HL-60/S4 (cell line): ENCODE data around the gene CNTN5.

ENCODE experiments used
- in situ Hi-C: fragments of 300-500 bp; cut with MboI; formaldehyde crosslinking; loops from 2 replicates; pipeline ENCODE4 v1.14.3; 2022; ENCODE audit warnings: low sequenced_read_pairs

CNTN5 gene

DNA sequence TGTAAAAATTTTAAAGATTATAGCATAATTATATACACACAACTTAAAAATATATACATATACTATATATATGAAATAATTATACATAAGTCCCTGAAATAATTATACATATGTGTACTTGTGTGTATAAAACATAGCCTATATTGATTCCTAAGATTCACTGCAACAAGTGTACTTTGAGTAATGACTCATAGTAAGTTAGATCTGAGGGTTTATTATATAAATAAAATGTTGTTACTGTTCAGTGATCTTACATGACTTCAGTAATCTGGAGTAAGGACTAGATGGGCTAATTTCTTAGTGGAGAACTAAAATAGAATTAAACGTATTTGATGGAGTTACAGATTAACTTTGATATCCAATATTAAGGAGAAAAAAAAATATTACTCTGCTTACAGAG, 350.5 kb downstream of the CNTN5 start:
- in situ Hi-C loops: no loop called here

- in situ Hi-C loops: no loop called here
Measured at GRCh38 chr11:99376463-99376862, 355.7 kb downstream of the CNTN5 start.

DNA sequence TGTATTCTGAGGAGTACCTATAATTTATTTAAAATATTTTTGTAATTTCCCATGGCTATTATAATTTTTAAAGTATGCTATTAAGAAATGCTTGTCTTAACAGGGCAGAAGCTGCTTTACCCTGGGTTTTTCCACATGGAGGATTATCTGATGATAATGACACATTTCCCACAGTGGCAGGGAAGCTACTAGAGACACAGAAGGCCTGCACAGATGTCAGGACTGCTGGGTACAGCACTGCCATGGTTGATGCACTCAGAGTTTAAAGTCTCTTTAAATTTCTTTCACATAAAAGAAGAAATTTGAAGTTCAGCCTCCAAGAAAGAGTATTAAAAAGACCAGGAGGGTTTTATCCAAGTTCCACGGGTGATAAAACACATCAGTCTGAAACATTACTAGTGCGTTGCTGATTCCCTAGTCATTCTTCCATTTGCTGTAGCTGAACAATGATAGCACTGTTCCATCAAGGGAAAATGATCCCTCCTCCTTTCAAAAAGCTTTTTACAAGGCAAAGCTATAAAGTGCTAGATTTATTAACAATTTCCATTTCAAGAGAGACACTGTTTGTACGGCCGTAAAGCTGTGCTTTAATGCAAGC, 363.0 kb downstream of the CNTN5 start:
- in situ Hi-C loops: no loop called here

GRCh38 chr11:99391245-99391644, 370.5 kb downstream of the CNTN5 start:
- in situ Hi-C loops: no loop called here

GRCh38 chr11:99406345-99406744, 385.6 kb downstream of the CNTN5 start:
- in situ Hi-C loops: no loop called here

GRCh38 chr11:99410636-99411035, 389.9 kb downstream of the CNTN5 start:
- in situ Hi-C loops: no loop called here

DNA sequence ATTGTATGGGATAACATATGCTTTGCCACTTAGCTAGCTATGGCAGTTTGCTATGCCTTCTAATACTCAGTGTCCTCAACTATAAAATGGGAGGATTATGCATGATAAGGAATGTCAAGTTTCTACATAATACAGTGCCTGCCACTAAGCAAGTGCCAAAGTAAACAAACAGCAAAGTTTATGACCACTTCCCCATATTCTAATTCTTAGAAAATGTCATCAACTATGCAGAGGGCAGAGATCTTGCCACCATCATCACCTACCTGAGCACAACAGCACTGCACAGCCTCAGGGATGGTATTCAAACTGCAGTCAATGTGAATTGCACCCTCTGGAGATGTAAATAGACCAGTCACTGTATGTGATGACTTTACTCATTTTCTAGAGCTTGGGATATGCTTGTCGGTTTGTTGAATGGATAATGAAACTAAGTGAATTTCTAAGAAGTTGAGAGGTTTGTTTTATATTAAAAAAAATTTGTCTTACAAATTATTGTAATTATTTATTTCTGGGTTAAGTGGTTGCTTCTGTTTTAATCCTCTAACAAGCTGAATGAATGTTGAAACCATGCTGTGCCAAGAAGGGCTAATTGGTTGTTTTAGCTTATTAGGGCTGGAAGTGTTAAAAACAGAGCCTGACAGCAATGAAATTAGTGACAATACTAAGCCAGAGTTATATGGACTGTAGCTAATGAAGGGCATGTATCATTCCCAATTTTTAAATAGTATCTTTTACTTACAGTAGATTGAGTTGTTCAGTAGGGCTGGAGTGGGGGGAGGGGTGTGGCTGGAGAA, 398.4 kb downstream of the CNTN5 start:
- in situ Hi-C loops: no loop called here

DNA sequence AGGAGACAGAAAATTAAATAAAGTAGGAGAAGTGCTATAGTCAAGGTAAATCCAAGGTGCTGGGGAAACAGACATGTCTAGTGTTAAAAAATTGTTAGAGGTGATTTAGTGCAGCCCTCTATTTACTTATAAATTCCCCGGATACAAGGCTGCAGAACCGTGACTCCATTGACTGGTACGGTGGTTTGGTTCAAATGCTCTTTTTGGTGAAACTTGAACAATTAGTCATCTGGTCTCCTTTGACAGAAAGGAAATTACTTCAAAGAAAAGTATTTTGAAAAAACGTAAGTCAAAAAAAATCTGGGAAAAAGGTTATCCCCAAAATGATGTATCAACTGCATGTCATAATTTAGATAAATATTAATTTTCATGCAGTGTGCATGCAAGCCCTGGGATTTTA, 399.2 kb downstream of the CNTN5 start:
- in situ Hi-C loops: no loop called here

GRCh38 chr11:99422581-99423427, 402.1 kb downstream of the CNTN5 start:
- in situ Hi-C loops: no loop called here

DNA sequence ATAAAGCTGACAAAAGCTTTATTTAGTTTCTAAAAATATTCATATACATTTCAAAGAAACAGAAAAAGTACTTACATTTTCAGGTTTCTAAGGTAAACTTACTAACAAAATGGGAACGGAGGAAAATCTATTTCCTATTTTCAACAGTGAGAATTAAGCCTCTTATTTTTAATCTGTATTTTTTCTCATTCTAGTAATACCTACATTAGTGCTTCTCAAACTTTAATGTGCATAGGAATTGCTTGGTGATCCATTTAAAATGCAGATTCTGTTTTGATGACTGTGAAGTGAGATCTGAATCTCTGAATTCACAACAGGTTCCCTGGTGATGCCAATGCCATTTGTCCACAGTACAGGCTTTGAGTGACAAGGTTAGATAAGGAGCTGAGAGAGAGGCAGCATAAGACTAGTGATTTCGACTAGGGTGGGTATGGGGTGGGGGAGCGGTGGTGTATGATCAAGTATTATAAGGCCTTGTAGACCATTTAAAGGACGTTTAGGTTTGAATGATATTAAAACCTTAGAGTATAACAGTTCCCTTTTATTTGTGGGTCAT, 402.8 kb downstream of the CNTN5 start:
- in situ Hi-C loops: no loop called here

GRCh38 chr11:99424313-99425084, 403.8 kb downstream of the CNTN5 start:
- in situ Hi-C loops: no loop called here

GRCh38 chr11:99425596-99425995, 404.8 kb downstream of the CNTN5 start:
- in situ Hi-C loops: no loop called here

DNA sequence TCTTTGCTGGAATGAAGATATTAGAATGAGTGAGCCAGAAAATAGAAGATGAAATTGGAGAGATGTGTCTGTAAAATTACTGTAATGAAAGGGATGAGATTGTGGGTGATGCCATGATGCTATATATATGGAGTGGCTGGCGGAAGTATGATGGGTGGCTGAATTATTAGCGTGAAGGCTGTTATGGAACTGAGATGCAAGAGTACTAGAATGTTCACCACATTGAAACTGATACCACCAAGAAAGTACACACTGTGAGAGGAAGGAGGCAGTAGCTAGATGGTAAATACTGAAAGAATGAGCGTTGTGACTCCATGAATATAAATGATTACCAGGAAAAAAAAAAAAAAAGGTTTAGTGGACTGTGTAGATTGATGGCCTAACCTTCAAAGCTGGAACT, 411.9 kb downstream of the CNTN5 start:
- in situ Hi-C loops: no loop called here

DNA sequence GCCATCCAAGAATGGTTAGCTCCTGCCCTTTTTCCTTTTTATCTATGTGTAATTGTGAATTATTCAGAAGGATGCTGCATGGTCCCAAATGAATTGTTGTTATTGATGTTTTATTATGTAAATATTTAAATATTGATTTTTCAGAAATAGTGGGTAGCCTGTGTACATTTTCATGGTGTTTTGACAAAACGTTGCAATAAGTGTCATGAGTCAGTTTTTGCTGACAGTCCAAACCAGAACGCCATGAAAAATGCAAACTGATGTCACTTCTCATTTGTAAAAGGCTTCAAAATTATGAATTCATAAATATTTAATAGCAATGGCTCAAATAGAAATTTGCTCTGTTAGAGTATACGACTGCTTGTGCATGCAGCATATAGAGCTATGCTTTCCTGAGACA, 422.5 kb downstream of the CNTN5 start:
- in situ Hi-C loops: no loop called here

DNA sequence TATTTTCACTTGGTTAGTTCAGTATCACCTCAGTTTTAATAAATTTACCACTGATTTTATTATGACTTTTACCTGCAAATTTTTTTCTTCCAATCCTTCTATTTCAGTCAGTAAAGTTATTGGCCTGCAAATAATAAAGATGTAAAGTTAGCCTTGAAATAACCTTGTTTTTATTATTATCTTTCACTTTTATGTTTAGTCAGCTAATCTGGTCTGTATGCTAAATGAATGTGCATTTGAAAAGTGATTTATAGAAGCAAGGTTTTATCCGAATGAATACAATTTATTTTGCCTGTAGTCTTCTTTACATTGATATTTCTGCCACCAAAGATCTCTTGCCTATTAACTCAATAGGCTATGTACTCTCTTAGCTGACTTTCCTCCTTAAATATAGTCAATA, 425.7 kb downstream of the CNTN5 start:
- in situ Hi-C loops: no loop called here

DNA sequence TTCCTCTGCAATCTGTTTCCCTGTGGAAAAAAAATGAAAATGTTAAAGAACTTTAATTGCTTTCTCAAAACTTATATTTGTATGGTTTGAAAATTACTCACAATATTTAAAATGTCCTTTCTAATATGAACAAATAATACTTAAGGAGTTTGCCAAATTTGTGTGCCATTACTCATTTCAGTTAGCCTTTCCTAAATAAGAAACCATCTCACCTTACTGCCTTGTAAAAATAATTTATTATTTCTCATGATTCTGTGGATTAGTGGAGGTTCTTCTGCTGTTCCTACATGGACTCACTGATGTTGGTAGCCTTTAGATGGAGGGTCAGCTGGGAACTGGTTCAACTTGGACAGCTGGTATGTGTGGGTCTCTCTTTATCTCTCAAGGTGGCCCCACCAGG, 428.6 kb downstream of the CNTN5 start:
- in situ Hi-C loops: no loop called here

DNA sequence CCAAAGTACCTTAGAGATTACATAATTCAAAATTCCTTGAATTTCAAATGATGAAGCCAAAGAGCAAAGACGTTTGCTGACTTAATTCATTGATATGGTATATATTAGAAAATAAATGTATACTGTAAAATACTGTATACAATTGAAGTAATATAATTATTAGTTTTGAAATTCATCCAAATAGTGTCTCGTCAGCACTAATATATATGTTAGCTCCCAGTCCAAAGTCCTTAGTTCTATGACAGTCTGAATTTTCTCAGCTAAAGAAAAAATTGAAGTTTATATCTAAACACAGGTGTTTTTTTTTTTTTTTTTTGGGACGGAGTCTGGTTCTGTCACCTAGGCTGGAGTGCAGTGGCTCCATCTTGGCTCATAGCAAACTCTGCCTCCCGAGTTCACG, 431.3 kb downstream of the CNTN5 start:
- in situ Hi-C loops: no loop called here

- in situ Hi-C loops: no loop called here
Measured at GRCh38 chr11:99461913-99462312, 441.2 kb downstream of the CNTN5 start.

DNA sequence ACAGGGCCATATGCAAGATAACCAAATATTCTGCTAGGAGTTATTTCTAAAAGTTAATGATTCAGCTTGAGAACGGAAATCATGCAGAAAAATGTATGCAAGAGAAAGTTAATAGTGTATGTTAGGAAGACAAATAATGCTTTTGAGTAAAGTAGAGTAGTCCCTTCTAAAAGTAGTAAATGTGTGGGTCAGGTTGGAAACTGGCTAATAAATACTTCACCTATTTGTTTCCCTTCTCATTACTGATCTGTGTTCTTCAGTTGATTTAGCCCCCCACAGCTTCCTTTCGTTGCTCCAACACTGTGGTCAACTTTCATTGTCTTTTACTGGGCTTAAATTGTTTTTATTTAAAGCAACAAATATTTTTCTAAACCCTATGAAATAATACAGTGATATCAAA, 444.2 kb downstream of the CNTN5 start:
- in situ Hi-C loops: no loop called here

GRCh38 chr11:99489581-99489980, 468.8 kb downstream of the CNTN5 start:
- in situ Hi-C loops: no loop called here

DNA sequence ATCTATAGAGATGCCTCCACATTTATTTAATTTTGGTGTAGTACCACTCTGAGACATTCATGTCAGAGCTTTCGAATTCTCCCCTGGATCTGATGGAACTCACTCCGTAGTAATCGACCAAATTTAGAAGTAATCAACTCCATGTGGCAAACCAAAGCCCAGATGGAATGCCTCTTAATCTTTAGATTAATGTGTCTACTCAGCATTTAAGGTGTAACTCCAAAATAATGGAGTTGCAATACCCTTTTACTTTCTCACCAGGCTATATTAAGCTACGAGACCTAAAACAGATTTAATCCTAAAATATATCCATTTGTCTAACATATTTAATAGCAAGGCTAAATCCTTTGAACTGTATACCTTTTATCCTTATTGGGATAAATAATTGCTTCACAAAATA, 473.3 kb downstream of the CNTN5 start:
- in situ Hi-C loops: no loop called here
